Neural progenitor cell (in vitro differentiated cells): Measurements from ENCODE around the gene EML5. TPM values are rescaled to one million over a fixed set of nuclear protein-coding genes. Genes with fewer than 3 reads are reported as not detected.

ENCODE experiments used
- DNase-seq: peaks from one replicate; pipeline ENCODE4 v3.0.0-alpha.2; 2016; ENCODE audit warnings: low spot score
- H2AFZ ChIP-seq: fragments of 200-600 bp; sonication (generic); replicated peaks from 2 replicates; pipeline ENCODE4 v1.6.1; 2016; ENCODE audit warnings: antibody characterized with exemption
- H3F3A ChIP-seq: fragments of 200-600 bp; sonication (generic); 2 replicates; pipeline ENCODE4 v1.6.1; 2016; ENCODE audit warnings: antibody characterized with exemption, low read depth
- H3K27ac ChIP-seq: fragments of 200-600 bp; sonication (generic); 2 replicates; pipeline ENCODE4 v1.5.1; 2016; ENCODE audit warnings: mild to moderate bottlenecking
- H3K27me3 ChIP-seq: fragments of 200-600 bp; sonication (generic); 2 replicates; pipeline ENCODE4 v1.6.1; 2016; ENCODE audit warnings: mild to moderate bottlenecking, moderate library complexity
- H3K36me3 ChIP-seq: fragments of 200-600 bp; sonication (generic); 2 replicates; pipeline ENCODE4 v1.5.1; 2016
- H3K4me1 ChIP-seq: fragments of 200-600 bp; sonication (generic); 2 replicates; pipeline ENCODE4 v1.6.1; 2016; ENCODE audit warnings: mixed run types
- H3K4me2 ChIP-seq: fragments of 200-600 bp; sonication (generic); 2 replicates; pipeline ENCODE4 v1.6.1; 2016
- H3K4me3 ChIP-seq: fragments of 200-600 bp; sonication (generic); 2 replicates; pipeline ENCODE4 v1.5.1; 2016
- H3K79me2 ChIP-seq: fragments of 200-600 bp; sonication (generic); 2 replicates; pipeline ENCODE4 v1.6.1; 2016; ENCODE audit warnings: low read depth
- H3K9ac ChIP-seq: fragments of 200-600 bp; sonication (generic); 2 replicates; pipeline ENCODE4 v1.6.1; 2016
- H3K9me3 ChIP-seq: fragments of 200-600 bp; sonication (generic); 2 replicates; pipeline ENCODE4 v1.5.1; 2016; ENCODE audit warnings: low read depth
- H4K20me1 ChIP-seq: fragments of 200-600 bp; sonication (generic); 2 replicates; pipeline ENCODE4 v1.6.1; 2016; ENCODE audit warnings: low read depth
- H3K27ac Mint-ChIP-seq: 3 replicates; pipeline ENCODE4 v1.8.0; 2021; ENCODE audit warnings: mixed read lengths
- H3K27me3 Mint-ChIP-seq: 2 replicates; pipeline ENCODE4 v1.8.0; 2022; ENCODE audit warnings: low read depth, mild to moderate bottlenecking, inconsistent platforms, moderate library complexity, mixed read lengths; ENCODE audit not compliant: insufficient read depth
- H3K36me3 Mint-ChIP-seq: 3 replicates; pipeline ENCODE4 v1.8.0; 2021; ENCODE audit warnings: mixed read lengths
- H3K4me1 Mint-ChIP-seq: 3 replicates; pipeline ENCODE4 v1.8.0; 2021; ENCODE audit warnings: mixed read lengths
- H3K4me3 Mint-ChIP-seq: 3 replicates; pipeline ENCODE4 v1.8.0; 2021; ENCODE audit warnings: mild to moderate bottlenecking, moderate library complexity, mixed read lengths
- H3K9me3 Mint-ChIP-seq: 3 replicates; pipeline ENCODE4 v1.8.0; 2020; ENCODE audit warnings: mixed read lengths
- CTCF ChIP-seq: fragments of 200-600 bp; sonication (generic); IDR thresholded peaks from 2 replicates; pipeline ENCODE4 v1.5.1; 2017; ENCODE audit warnings: antibody characterized with exemption, mild to moderate bottlenecking
- EZH2 ChIP-seq: fragments of 200-600 bp; sonication (generic); IDR thresholded peaks from 2 replicates; pipeline ENCODE4 v1.6.1; 2017; ENCODE audit warnings: antibody characterized with exemption, mild to moderate bottlenecking, moderate library complexity
- EZH2phosphoT487 ChIP-seq: fragments of 200-600 bp; sonication (generic); IDR thresholded peaks from 2 replicates; pipeline ENCODE4 v1.6.1; 2017; ENCODE audit warnings: antibody characterized with exemption
- total RNA-seq: library from RNA; depleted of rRNA; stranded (reverse); fragments of >200 nt; gene quantifications from 2 replicates; pipeline ENCODE4 v1.2.3, GENCODE V29; 2015; ENCODE audit warnings: low replicate concordance

The EML5 gene
- total RNA-seq, 1 donor from 2014 or later = 0.71 TPM

- Histone ChIP-seq H2AFZ (peak within 1 kb of the TSS; percentile 99), H3K9ac (peak within 1 kb of the TSS; percentile 74), H3K27ac (peak within 1 kb of the TSS; percentile 94), H3K4me1 (peaks cover 12% of the 10 kb centered on the region), H3K4me2 (peak within 1 kb of the TSS; percentile 90), H3F3A (peaks cover 4% of the 10 kb centered on the region), H3K36me3 (no peaks in the 10 kb centered on the region), H3K9me3 (no peaks in the 10 kb centered on the region), H3K27me3 (peaks cover 9% of the 10 kb centered on the region), H3K4me3 (peak within 1 kb of the TSS; percentile 71), H4K20me1 (no peaks in the 10 kb centered on the region), H3K79me2 (peaks cover 8% of the 10 kb centered on the region)
- H3K9me3 Mint-ChIP-seq = no peaks in the 10 kb centered on the region
- DNase-seq = peak; percentile 95
- H3K4me3 Mint-ChIP-seq = peak within 1 kb of the TSS; percentile 92
- no peak for TF ChIP-seq EZH2
- no peak for TF ChIP-seq EZH2phosphoT487
- TF ChIP-seq CTCF = no peak
- H3K27me3 Mint-ChIP-seq = no peaks in the 10 kb centered on the region
- no peaks in the 10 kb centered on the region for H3K36me3 Mint-ChIP-seq
- H3K27ac Mint-ChIP-seq = peak within 1 kb of the TSS; percentile 99
- peaks cover 20% of the 10 kb centered on the region for H3K4me1 Mint-ChIP-seq
Measured at GRCh38 chr14:88824314-88825077, 31.7 kb upstream of the EML5 start, which contains the start of gene TTC8. Gene TTC8 (plus strand): TSS chr14:88824651. CDS start chr14:88824708, 57 bp downstream.

DNA sequence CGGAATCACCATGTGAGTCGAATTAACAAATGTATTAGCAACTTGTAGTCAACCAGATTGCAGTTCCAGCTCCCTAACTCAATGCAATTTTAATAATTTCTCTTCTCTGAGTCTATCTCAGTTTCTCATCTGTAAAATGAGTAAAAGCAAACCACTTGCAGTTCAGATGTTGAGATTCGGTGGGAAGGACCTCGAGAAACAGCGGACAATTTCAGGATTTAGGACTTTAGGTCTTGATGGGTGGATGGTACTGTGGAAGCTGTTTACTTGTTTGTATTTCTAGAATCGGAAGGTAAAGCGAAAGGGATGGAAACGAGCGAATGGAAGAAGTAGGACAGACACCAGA lies 31.2 kb upstream of the EML5 start:
- TF ChIP-seq EZH2phosphoT487 (no peak), CTCF (no peak), EZH2 (no peak)
- H3K27ac ChIP-seq = no peak overlapping the region
- H3K27ac Mint-ChIP-seq = peak overlapping the region; percentile 99
- H3K4me2 ChIP-seq = peak overlapping the region; percentile 90
- no peaks in the 10 kb centered on the region for H3K9me3 Mint-ChIP-seq
- H3K27me3 ChIP-seq = peaks cover 15% of the 10 kb centered on the region
- H3F3A ChIP-seq = peaks cover 4% of the 10 kb centered on the region
- peak overlapping the region; percentile 71 for H3K4me3 ChIP-seq
- H3K4me3 Mint-ChIP-seq = peak overlapping the region; percentile 92
- no peak for DNase-seq
- H3K36me3 Mint-ChIP-seq = no peaks in the 10 kb centered on the region
- H2AFZ ChIP-seq = peak overlapping the region; percentile 99
- H4K20me1 ChIP-seq = no peaks in the 10 kb centered on the region
- H3K36me3 ChIP-seq = no peaks in the 10 kb centered on the region
- peaks cover 8% of the 10 kb centered on the region for H3K79me2 ChIP-seq
- peaks cover 20% of the 10 kb centered on the region for H3K4me1 Mint-ChIP-seq
- peak overlapping the region; percentile 74 for H3K9ac ChIP-seq
- H3K27me3 Mint-ChIP-seq = no peaks in the 10 kb centered on the region
- peaks cover 10% of the 10 kb centered on the region for H3K4me1 ChIP-seq
- no peaks in the 10 kb centered on the region for H3K9me3 ChIP-seq

- TF ChIP-seq CTCF (no peak), EZH2phosphoT487 (no peak), EZH2 (no peak)
- no peaks in the 10 kb centered on the region for H3K27me3 Mint-ChIP-seq
- H3K4me2 ChIP-seq = no peak overlapping the region
- peaks cover 20% of the 10 kb centered on the region for H3K27me3 ChIP-seq
- no peak overlapping the region for H3K4me3 Mint-ChIP-seq
- DNase-seq = no peak
- H3K27ac Mint-ChIP-seq = no peak overlapping the region
- H2AFZ ChIP-seq = no peak overlapping the region
- peaks cover 10% of the 10 kb centered on the region for H3K4me1 ChIP-seq
- no peaks in the 10 kb centered on the region for H4K20me1 ChIP-seq
- H3K4me1 Mint-ChIP-seq = peaks cover 15% of the 10 kb centered on the region
- no peak overlapping the region for H3K27ac ChIP-seq
- no peaks in the 10 kb centered on the region for H3K9me3 ChIP-seq
- H3K36me3 ChIP-seq = no peaks in the 10 kb centered on the region
- H3K79me2 ChIP-seq = peaks cover 8% of the 10 kb centered on the region
- no peaks in the 10 kb centered on the region for H3K36me3 Mint-ChIP-seq
- peaks cover 4% of the 10 kb centered on the region for H3F3A ChIP-seq
- no peak overlapping the region for H3K9ac ChIP-seq
- no peak overlapping the region for H3K4me3 ChIP-seq
- no peaks in the 10 kb centered on the region for H3K9me3 Mint-ChIP-seq
Measured at GRCh38 chr14:88821888-88822287, 29.1 kb upstream of the EML5 start.
